Activated T-helper 1 cell treated with Interleukin-2 at 50 U/mL for 16 hours (primary cell): ENCODE measurements around the gene CCL23.
"Not testable (repeated sequence)": the region's sequence is repeated elsewhere in the genome, so short reads cannot be mapped to it uniquely, and the experiment has no call there.

Experiments used
- DNase-seq: peaks from one replicate; pipeline ENCODE4 v3.0.0-alpha.2; 2020; ENCODE audit warnings: low read depth

CCL23 gene

GRCh38 chr17:36017799-36018198 is at the start of gene CCL23:
Gene CCL23 (minus strand): TSS chr17:36017972. CDS start chr17:36017897, 75 bp downstream.
- no peak for DNase-seq

GRCh38 chr17:36066365-36066985 is 48.7 kb upstream of the CCL23 start:
- no peak for DNase-seq

- DNase-seq: no peak
Observed at GRCh38 chr17:36063786-36064541, 46.2 kb upstream of the CCL23 start, which contains the start of gene CCL18. Gene CCL18 (plus strand): TSS chr17:36064272. CDS start chr17:36064343, 71 bp downstream.

- DNase-seq: no peak
Observed at GRCh38 chr17:36060816-36061215, 43.0 kb upstream of the CCL23 start.

- no peak for DNase-seq
Observed at GRCh38 chr17:36059406-36059805, 41.6 kb upstream of the CCL23 start.

- DNase-seq: no peak
Observed at GRCh38 chr17:36057911-36058310, 40.1 kb upstream of the CCL23 start.

GRCh38 chr17:36055921-36056520 is 38.2 kb upstream of the CCL23 start:
- no peak for DNase-seq

GRCh38 chr17:36055171-36055570 is 37.4 kb upstream of the CCL23 start:
- no peak for DNase-seq

GRCh38 chr17:36049643-36050042 is 31.9 kb upstream of the CCL23 start:
- no peak for DNase-seq

GRCh38 chr17:36048066-36048465 is 30.3 kb upstream of the CCL23 start:
- no peak for DNase-seq

- DNase-seq: no peak
Observed at GRCh38 chr17:36036235-36036634, 18.5 kb upstream of the CCL23 start.

GRCh38 chr17:36034127-36034526 is 16.4 kb upstream of the CCL23 start:
- no peak for DNase-seq

GRCh38 chr17:36030956-36031355 is 13.2 kb upstream of the CCL23 start:
- no peak for DNase-seq

GRCh38 chr17:36027761-36028160 is 10.0 kb upstream of the CCL23 start:
- no peak for DNase-seq

- no peak for DNase-seq
Observed at GRCh38 chr17:36024106-36024869, 6.5 kb upstream of the CCL23 start.

GRCh38 chr17:36019423-36019822 is 1.7 kb upstream of the CCL23 start:
- DNase-seq: no peak

GRCh38 chr17:36016555-36016954 is 1.2 kb downstream of the CCL23 start:
- DNase-seq: no peak

GRCh38 chr17:36015895-36016294 is 1.9 kb downstream of the CCL23 start:
- DNase-seq: not testable (repeated sequence)

GRCh38 chr17:36014946-36015345 is 2.8 kb downstream of the CCL23 start:
- no peak for DNase-seq

- no peak for DNase-seq
Observed at GRCh38 chr17:36011201-36011600, 6.6 kb downstream of the CCL23 start.

- DNase-seq: no peak
Observed at GRCh38 chr17:36008998-36009665, 8.6 kb downstream of the CCL23 start.

GRCh38 chr17:36004594-36005108 is 13.1 kb downstream of the CCL23 start:
- no peak for DNase-seq
